Panc1 (cell line): ENCODE results near the gene FOLR3. TPM values are rescaled to one million over a fixed set of nuclear protein-coding genes. Genes with fewer than 3 reads are reported as not detected.

ENCODE experiments used
- ATAC-seq: fragments of 200-7000 bp; cut with Tn5 transposase; 2 replicates; pipeline ENCODE4 v1.9.1; 2020; ENCODE audit warnings: mild to moderate bottlenecking, moderate library complexity
- BruUV-seq: library from RNA; stranded (reverse); fragments of 400-500 nt; replicated peaks from 2 replicates; lab custom pipeline; 2021; lab: Mats Ljungman, UMichigan
- CTCF ChIA-PET: fragments of 300-600 bp; sonication (Branson Sonifier 250); formaldehyde crosslinking; loops from one replicate; lab custom pipeline; 2022; ENCODE audit warnings: antibody characterized with exemption; lab: Charles Lee
- POLR2A ChIA-PET: fragments of 300-600 bp; sonication (Branson Sonifier 250); formaldehyde crosslinking; loops from one replicate; lab custom pipeline; 2022; ENCODE audit warnings: antibody characterized with exemption; lab: Charles Lee
- DNase-seq: peaks from one replicate; pipeline ENCODE4 v3.0.0-alpha.2; 2010; ENCODE audit warnings: low read depth, low spot score
- H3K27ac ChIP-seq: 2 replicates; pipeline ENCODE4 v1.5.1; 2011; ENCODE audit warnings: mild to moderate bottlenecking, low read length, inconsistent platforms
- H3K27me3 ChIP-seq: fragments of 200-500 bp; sonication (Bioruptor generic); 2 replicates; pipeline ENCODE4 v1.6.0; 2014; ENCODE audit warnings: low read length, inconsistent platforms; ENCODE audit not compliant: control insufficient read depth, insufficient read depth
- H3K36me3 ChIP-seq: fragments of 200-500 bp; sonication (Bioruptor generic); 2 replicates; pipeline ENCODE4 v1.5.1; 2014; ENCODE audit warnings: inconsistent platforms, mild to moderate bottlenecking, low read length, moderate library complexity; ENCODE audit not compliant: control insufficient read depth, insufficient read depth
- H3K4me1 ChIP-seq: 2 replicates; pipeline ENCODE4 v1.5.1; 2011; ENCODE audit warnings: inconsistent platforms, mild to moderate bottlenecking, low read length, moderate library complexity; ENCODE audit not compliant: control insufficient read depth, insufficient read depth
- H3K4me3 ChIP-seq, 2 experiments: 2 replicates each; pipeline ENCODE4 v1.5.1; 2011 to 2012; ENCODE audit warnings: low read depth in 2 of 2, low read length in 2 of 2, mild to moderate bottlenecking in 2 of 2, inconsistent platforms in 1 of 2, moderate library complexity in 1 of 2
- H3K9me3 ChIP-seq: fragments of 200-500 bp; sonication (Bioruptor generic); 2 replicates; pipeline ENCODE4 v1.5.1; 2014; ENCODE audit warnings: low read depth, mild to moderate bottlenecking, inconsistent platforms, low read length, moderate library complexity; ENCODE audit not compliant: control insufficient read depth, insufficient read depth
- POLR2AphosphoS5 ChIP-seq: IDR thresholded peaks from 2 replicates; pipeline ENCODE4 v1.6.1; 2012; ENCODE audit warnings: mild to moderate bottlenecking, low read depth, low read length, moderate library complexity
- SIN3A ChIP-seq: IDR thresholded peaks from 2 replicates; pipeline ENCODE4 v1.6.1; 2012; ENCODE audit warnings: low read depth, mild to moderate bottlenecking, low read length, moderate library complexity, borderline replicate concordance; ENCODE audit not compliant: insufficient read depth
- TCF7L2 ChIP-seq: IDR thresholded peaks from 2 replicates; pipeline ENCODE4 v1.6.1; 2011; ENCODE audit warnings: mild to moderate bottlenecking, low read depth, low read length, inconsistent platforms
- in situ Hi-C: cut with HindIII; loops from 2 replicates; pipeline ENCODE4 v1.10.0; 2016; ENCODE audit warnings: low sequenced_read_pairs, low pct_unique_long_range_greater_than_20kb
- intact Hi-C: fragments of 100-400 bp; cut with micrococcal nuclease; formaldehyde crosslinking; loops from one replicate; pipeline ENCODE4 v1.10.0; 2022; ENCODE audit not compliant: unreplicated experiment
- total RNA-seq: library from RNA; stranded (reverse); gene quantifications from one replicate; pipeline ENCODE4 v1.2.1, GENCODE V29; 2021; ENCODE audit not compliant: unreplicated experiment
- TF ChIP-seq, protein P1 (sequence below), 2 experiments: IDR thresholded peaks; 2 replicates each; pipeline ENCODE4 v1.6.1; 2011 to 2012; ENCODE audit warnings: low read depth in 2 of 2, control low read depth in 1 of 2, low read length in 1 of 2, mild to moderate bottlenecking in 1 of 2, moderate library complexity in 1 of 2; ENCODE audit not compliant: insufficient read depth in 1 of 2
- TF ChIP-seq, protein P2 (sequence below): fragments of 450-650 bp; IDR thresholded peaks from 2 replicates; pipeline ENCODE4 v1.5.1; 2017; ENCODE audit warnings: mild to moderate bottlenecking

Gene FOLR3
- total RNA-seq, 1 experiment from 2014 or later, result not detected

DNA sequence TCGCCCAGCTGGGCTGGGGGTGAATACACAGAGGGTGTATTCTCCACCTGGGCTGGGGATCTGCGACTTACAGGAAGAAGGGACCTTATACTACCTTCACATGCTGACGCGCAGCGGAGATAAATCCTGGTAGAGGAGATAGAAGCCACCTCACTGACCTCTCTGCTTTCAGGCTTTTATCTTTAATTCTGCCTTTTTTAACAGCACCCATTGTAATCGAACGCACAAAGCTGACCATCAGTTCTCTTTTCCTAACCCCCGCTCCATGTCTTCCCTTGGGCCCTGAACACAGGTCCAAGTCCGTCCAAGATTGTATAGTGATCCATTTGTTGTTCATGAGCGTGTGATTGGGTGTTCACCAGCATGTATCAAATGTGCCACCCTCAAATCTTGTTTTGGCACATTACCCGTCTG, 31.8 kb upstream of the FOLR3 start:
- in situ Hi-C loops, result no loop called here
- no peak for DNase-seq
- H3K4me1 ChIP-seq, result peaks cover 10% of the 10 kb centered on the region
- peak overlapping the region; percentile 50 to 98 for H3K4me3 ChIP-seq
- no peaks in the 10 kb centered on the region for H3K27me3 ChIP-seq
- no peak for ATAC-seq
- intact Hi-C loops, result no loop called here
- TSS peak; percentile 92 for BruUV-seq
- peaks cover under 1% of the 10 kb centered on the region; the same call in 1 of the 2 replicates for H3K36me3 ChIP-seq
- TF ChIP-seq, protein P1, sequence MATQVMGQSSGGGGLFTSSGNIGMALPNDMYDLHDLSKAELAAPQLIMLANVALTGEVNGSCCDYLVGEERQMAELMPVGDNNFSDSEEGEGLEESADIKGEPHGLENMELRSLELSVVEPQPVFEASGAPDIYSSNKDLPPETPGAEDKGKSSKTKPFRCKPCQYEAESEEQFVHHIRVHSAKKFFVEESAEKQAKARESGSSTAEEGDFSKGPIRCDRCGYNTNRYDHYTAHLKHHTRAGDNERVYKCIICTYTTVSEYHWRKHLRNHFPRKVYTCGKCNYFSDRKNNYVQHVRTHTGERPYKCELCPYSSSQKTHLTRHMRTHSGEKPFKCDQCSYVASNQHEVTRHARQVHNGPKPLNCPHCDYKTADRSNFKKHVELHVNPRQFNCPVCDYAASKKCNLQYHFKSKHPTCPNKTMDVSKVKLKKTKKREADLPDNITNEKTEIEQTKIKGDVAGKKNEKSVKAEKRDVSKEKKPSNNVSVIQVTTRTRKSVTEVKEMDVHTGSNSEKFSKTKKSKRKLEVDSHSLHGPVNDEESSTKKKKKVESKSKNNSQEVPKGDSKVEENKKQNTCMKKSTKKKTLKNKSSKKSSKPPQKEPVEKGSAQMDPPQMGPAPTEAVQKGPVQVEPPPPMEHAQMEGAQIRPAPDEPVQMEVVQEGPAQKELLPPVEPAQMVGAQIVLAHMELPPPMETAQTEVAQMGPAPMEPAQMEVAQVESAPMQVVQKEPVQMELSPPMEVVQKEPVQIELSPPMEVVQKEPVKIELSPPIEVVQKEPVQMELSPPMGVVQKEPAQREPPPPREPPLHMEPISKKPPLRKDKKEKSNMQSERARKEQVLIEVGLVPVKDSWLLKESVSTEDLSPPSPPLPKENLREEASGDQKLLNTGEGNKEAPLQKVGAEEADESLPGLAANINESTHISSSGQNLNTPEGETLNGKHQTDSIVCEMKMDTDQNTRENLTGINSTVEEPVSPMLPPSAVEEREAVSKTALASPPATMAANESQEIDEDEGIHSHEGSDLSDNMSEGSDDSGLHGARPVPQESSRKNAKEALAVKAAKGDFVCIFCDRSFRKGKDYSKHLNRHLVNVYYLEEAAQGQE (IDR thresholded peaks at IDR 0.05; ENCODE audit: insufficient read depth in 1 of 2, low read depth in 2 of 2, low read length in 1 of 2), result no peak
- TF ChIP-seq SIN3A, result no peak
- TF ChIP-seq, protein P2, sequence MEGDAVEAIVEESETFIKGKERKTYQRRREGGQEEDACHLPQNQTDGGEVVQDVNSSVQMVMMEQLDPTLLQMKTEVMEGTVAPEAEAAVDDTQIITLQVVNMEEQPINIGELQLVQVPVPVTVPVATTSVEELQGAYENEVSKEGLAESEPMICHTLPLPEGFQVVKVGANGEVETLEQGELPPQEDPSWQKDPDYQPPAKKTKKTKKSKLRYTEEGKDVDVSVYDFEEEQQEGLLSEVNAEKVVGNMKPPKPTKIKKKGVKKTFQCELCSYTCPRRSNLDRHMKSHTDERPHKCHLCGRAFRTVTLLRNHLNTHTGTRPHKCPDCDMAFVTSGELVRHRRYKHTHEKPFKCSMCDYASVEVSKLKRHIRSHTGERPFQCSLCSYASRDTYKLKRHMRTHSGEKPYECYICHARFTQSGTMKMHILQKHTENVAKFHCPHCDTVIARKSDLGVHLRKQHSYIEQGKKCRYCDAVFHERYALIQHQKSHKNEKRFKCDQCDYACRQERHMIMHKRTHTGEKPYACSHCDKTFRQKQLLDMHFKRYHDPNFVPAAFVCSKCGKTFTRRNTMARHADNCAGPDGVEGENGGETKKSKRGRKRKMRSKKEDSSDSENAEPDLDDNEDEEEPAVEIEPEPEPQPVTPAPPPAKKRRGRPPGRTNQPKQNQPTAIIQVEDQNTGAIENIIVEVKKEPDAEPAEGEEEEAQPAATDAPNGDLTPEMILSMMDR, result no peak
- TF ChIP-seq TCF7L2, result no peak
- TF ChIP-seq POLR2AphosphoS5, result no peak
- H3K27ac ChIP-seq, result peak overlapping the region; percentile 99
- no peaks in the 10 kb centered on the region for H3K9me3 ChIP-seq
- CTCF ChIA-PET, result no interaction called here
- POLR2A ChIA-PET, result no interaction called here

DNA sequence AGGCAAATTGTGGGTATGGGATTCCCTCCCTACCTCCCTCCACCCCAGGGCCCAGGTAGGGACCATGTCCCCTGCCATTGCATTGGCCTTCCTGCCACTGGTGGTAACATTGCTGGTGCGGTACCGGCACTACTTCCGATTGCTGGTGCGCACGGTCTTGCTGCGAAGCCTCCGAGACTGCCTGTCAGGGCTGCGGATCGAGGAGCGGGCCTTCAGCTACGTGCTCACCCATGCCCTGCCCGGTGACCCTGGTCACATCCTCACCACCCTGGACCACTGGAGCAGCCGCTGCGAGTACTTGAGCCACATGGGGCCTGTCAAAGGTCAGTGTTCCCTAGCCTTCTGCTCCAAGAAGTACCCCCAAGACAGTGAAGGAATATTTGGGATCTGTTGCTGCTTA, 29.6 kb upstream of the FOLR3 start, which contains the start of gene TOMT:
Gene TOMT, plus strand, starts transcription at position 37 of the 400 bp plus-strand sequence. Its CDS starts 28 bp downstream, at position 65.
- in situ Hi-C loops (no loop called here), intact Hi-C loops (no loop called here)
- ATAC-seq (no peak), DNase-seq (no peak)
- BruUV-seq, result no TSS peak
- H3K36me3 ChIP-seq, result no peaks in the 10 kb centered on the region; the same call in 1 of the 2 replicates
- no peaks in the 10 kb centered on the region for H3K9me3 ChIP-seq
- TF ChIP-seq SIN3A, result no peak
- TF ChIP-seq, protein P2, result no peak
- TF ChIP-seq, protein P1 (IDR thresholded peaks at IDR 0.05; ENCODE audit: insufficient read depth in 1 of 2, low read depth in 2 of 2, low read length in 1 of 2), result no peak
- no peak for TF ChIP-seq TCF7L2
- TF ChIP-seq POLR2AphosphoS5, result no peak
- H3K27me3 ChIP-seq, result no peaks in the 10 kb centered on the region
- no peak within 1 kb of the TSS for H3K4me3 ChIP-seq
- ChIA-PET POLR2A (no interaction called here), CTCF (interaction anchor here (0.6 kb wide), 1 partner anchor 579 kb away, joined by 6 read pairs; no protein-coding TSS in a partner anchor)
- H3K27ac ChIP-seq, result peak within 1 kb of the TSS; percentile 35; the same call in 1 of the 2 replicates
- peaks cover 10% of the 10 kb centered on the region for H3K4me1 ChIP-seq
